Erythroblast (primary cell): ENCODE data around the gene DOCK3.

ENCODE experiments used
- GATA1 ChIP-seq: IDR thresholded peaks from 2 replicates; pipeline ENCODE4 v1.6.1; 2011; ENCODE audit warnings: low read depth, mild to moderate bottlenecking, control low read depth, low read length, moderate library complexity
- POLR2A ChIP-seq: IDR thresholded peaks from 2 replicates; pipeline ENCODE4 v1.6.1; 2011; ENCODE audit warnings: mild to moderate bottlenecking, low read length

- TF ChIP-seq POLR2A (no peak), GATA1 (no peak)
Observed at GRCh38 chr3:50671331-50671730, 3.4 kb upstream of the DOCK3 start.
